Heart left ventricle (tissue), 13 donors: ENCODE measurements around the gene MCIDAS.

Experiments
- CTCF ChIP-seq, 12 donors: fragments of 200-600 bp; sonication (generic) in 4 of 12; IDR thresholded peaks; one replicate each; pipeline versions ENCODE4 v1.5.0 to v1.8.0; 2018 to 2022; ENCODE audit warnings: antibody characterized with exemption in 12 of 12, mild to moderate bottlenecking in 5 of 12
- POLR2A ChIP-seq, 2 donors: fragments of 450-650 bp; IDR thresholded peaks; one replicate each; pipeline ENCODE4 v1.6.1; 2017; ENCODE audit warnings: antibody characterized with exemption in 2 of 2, mild to moderate bottlenecking in 2 of 2, moderate library complexity in 2 of 2
- donor health status: ischemic (EF 13 %, LVEDD 7.1; RV severe dilation, severe dysfunction).
- donor health status: DM: no; HTN: yes; CAD: no.
- donor health status: DM: no; HTN: no; CAD: no.
- donor health status: ischemic (EF 25% LVEDD 6.9; RV normal size, moderate dysfunction).
- donor health status: ischemic (EF 25% LVEDD 5.7; RV mildly dilated, moderate dysfunction).
- donor health status: ischemic (EF 35%, LVEDD 5.7; RV mildly dilated, moderate dysfunction).
- donor health status: nonischemic (EF 11% LVEDD 7.7; RV severe dilation, severe dysfunction).
- donor health status: DM: yes; HTN: yes; CAD: no.
- donor health status: PGD.
- donor health status: ischemic (EF 29% LVEDD 5.4; RV normal size, mild dysfunction).
- donor health status: nonischemic (EF 23%, LVEDD 6.1; RV moderate dilation, normal function).

GRCh38 chr5:55177078-55177477 lies 50.0 kb downstream of the MCIDAS start:
- TF ChIP-seq CTCF (IDR thresholded peaks at IDR 0.05) (no peak), POLR2A (IDR thresholded peaks at IDR 0.05) (no peak)
